T-helper 2 cell (primary cell): ENCODE results near the gene PHKG2.
A peak's percentile ranks its signal among the peaks of the same experiment; 100 is the strongest.
"Not testable (repeated sequence)": the region's sequence is repeated elsewhere in the genome, so short reads cannot be mapped to it uniquely, and the experiment has no call there.

Experiments used
- DNase-seq, 5 experiments: peaks; one replicate each; pipeline versions ENCODE4 v3.0.0 to v3.0.0-alpha.2; 2012 to 2022
- total RNA-seq, 2 donors: gene quantifications; one replicate each; lab custom pipeline; 2026; lab: John Stamatoyannopoulos, UW

PHKG2 gene
- 19.3 to 20.3 reads per million in 2 donors for total RNA-seq

DNA sequence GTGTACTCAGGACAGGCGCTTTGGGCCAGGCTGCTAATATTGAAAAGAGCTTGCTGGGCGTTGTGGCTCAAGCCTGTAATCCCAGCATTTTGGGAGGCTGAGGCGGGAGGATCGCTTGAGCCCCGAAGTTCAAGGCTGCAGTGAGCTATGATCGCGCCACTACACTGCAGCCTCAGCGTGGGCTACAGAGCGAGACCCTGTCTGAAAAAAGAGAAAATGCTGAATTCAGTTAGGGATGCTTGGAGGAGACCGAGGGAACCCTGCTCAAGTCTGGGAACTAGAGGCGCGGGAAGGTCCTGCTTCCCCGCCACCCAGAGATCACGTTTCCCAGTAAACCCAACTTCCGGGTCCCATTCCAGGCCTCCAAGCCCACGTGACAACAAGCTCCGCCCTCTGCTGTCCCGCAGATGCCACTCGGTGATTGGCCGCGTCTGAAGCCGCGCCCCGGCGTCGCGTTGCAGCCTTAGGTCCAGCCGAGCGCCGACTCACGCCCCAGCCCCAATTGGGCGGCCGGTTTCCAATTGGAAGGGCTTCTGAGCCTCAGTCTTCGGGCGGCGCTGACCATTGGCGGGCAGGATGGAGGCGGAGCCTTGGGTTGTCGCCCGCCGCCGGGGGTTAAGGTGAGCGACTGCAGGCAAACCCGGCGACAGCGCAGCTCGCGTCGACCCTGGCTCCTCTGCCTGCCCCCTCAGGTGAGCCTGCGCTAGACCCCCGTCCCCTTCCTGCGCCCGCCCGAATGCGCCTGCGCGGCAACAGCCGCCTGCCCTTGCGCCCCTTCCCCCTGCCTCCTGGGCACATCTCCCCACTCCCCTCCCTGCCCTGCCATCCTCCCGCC lies at the start of gene PHKG2:
TSS of gene PHKG2 (plus strand) at position 627 of the 835 bp plus-strand sequence. CDS start 396 bp downstream, outside the sequence.
- peak; percentile 89 to 99 (median 95) for DNase-seq

DNA sequence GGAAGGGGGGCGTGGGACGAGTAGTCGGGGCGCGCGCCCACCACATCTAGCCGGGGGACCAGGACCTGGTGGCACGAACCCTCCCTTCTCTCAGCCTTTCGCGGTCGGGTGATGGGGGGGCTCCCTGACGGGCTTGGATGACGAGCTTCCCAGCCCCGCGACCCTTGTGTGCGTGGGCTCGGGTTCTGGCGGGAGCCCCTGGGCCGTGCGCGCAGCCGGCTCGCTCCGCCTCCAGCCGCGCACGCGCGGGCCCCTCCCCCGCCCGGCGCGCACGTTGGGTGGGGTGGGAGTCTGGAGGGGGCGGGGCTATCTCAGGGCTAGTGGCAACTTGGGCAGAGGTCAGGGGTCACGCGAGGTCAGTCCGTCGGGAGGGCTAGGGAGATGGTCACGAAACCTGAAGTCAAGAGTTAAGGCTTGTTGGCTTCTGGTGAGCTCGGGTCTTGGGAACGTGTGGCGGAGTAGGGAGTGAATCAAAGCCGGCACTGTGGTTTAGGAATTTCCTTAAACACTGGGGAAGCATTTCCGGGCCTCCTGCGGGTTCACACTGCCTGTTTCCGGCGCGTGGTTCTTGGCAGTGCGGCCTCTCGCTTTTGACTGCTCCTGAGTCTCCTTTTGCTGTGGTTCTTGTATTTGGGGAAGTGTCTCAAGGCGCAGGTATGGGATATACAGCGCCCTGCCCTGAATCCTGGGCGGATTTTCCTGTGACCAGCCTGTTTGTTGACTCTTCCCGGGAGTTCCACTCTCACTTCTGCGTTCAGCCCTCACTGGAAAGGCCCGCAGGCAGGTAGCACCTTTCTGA lies 49.2 kb upstream of the PHKG2 start, which contains the start of gene SRCAP:
TSS of gene SRCAP (plus strand) at position 356 of the 799 bp plus-strand sequence. CDS start 1,654 bp downstream, outside the sequence.
- peak; percentile 45 to 88 (median 68) for DNase-seq

DNA sequence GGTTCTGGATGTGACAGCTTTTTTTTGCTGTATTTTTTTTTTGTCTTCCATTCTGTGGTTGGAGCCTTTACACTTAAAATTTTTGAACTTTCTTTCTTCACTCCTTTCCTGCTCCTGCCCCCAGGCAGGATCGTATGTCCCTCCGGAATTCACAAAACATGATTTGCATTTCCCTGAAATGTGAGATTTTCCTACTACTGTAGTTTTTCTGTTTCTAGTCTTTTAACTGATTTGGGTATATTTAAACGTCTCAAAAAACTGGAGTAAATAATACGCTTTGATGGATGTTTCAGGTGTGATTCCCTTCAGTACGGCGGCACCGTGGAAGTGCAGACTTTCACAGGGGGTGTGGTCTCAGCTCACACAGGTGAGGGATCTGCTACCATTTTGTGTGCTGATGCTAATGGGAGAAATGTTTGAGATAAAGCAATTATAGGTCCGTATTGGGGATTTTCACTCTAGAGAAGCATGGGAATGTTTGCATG lies 48.6 kb upstream of the PHKG2 start:
- DNase-seq = no peak

GRCh38 chr16:30700491-30700890 lies 47.7 kb upstream of the PHKG2 start:
- no peak for DNase-seq

DNA sequence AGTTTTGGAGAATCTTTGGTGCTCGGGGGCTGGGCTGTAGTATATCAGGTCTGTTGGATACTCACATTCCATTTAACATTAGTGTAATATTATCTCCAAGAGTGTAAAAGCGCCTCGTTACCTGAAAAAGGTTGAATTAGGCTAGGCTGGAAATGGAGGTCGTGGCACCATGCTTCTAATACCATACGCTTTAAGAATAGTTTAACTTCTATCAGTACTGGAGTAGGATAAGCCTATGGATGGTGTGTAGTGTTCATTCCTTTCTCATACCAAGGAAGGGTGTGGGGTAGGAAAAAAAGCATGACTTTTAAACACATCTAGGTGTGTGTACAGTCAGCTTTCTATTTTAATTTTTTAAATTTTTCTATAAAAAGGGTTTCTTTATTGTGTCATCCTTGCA lies 47.3 kb upstream of the PHKG2 start:
- no peak for DNase-seq

GRCh38 chr16:30703071-30703470 lies 45.2 kb upstream of the PHKG2 start:
- DNase-seq = not testable (repeated sequence)

DNA sequence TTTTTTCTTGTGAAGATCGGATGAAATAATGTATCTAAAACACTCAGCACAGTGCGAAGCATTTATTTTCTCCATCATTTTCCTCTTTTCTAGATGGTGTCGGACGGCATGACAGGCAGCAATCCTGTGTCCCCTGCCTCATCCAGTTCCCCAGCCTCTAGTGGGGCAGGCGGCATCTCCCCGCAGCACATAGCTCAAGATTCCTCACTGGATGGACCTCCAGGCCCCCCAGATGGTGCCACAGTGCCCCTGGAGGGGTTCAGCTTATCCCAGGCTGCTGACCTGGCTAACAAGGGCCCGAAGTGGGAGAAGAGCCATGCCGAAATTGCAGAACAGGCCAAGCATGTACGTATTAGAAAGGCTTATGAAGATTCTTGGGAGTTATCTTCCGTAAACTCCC lies 44.3 kb upstream of the PHKG2 start:
- DNase-seq = no peak

GRCh38 chr16:30706046-30706445 lies 42.2 kb upstream of the PHKG2 start:
- no peak for DNase-seq

DNA sequence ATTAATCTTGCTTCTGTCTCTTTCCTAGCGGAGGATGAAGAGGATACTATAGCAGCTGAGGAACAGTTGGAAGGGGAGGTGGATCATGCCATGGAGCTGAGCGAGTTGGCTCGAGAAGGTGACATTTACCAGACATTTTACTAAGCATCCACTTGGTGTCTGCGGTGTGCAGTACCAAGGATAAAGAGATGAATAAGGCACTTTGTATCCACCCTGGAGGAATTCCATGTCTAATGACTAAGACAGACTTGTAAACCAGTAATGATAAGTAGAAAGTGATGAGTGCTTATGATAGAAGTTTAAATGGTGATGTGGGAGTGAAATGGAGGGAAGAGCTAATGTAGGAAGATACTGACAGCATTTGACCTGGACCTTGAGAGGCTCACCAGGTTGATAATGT lies 37.3 kb upstream of the PHKG2 start:
- DNase-seq = no peak

DNA sequence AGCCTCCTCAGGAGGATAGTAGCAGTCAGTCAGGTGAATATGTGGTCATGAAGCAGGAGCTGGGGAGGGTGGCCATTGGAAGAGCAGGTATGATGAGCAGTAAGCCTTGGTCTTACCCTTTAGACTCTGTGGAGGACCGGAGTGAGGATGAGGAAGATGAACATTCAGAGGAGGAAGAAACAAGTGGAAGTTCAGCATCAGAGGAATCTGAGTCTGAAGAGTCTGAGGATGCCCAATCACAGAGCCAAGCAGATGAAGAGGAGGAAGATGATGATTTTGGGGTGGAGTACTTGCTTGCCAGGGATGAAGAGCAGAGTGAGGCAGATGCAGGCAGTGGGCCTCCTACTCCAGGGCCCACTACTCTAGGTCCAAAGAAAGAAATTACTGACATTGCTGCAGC lies 36.5 kb upstream of the PHKG2 start:
- no peak for DNase-seq

- DNase-seq = peak in 3 of 5 experiments; percentile 12 to 91 (median 62)
These were observed 32.3 kb upstream of the PHKG2 start for GRCh38 chr16:30715750-30716445.

DNA sequence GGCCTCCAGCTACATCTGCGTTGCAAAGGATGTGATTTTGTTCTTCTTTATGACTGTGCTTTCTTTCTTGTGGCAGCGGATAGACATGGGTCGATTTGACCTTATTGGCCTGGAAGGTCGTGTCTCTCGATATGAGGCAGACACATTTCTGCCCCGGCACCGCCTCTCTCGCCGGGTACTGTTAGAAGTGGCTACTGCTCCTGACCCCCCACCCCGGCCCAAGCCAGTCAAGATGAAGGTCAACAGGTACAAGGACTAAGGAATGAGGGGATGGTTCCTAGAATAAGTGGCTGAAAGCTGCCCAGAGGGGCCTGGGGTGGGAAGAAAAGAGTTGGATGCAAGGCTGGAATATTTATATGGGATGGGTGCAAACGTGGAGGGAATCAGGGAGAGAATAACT lies 28.1 kb upstream of the PHKG2 start:
- no peak for DNase-seq

DNA sequence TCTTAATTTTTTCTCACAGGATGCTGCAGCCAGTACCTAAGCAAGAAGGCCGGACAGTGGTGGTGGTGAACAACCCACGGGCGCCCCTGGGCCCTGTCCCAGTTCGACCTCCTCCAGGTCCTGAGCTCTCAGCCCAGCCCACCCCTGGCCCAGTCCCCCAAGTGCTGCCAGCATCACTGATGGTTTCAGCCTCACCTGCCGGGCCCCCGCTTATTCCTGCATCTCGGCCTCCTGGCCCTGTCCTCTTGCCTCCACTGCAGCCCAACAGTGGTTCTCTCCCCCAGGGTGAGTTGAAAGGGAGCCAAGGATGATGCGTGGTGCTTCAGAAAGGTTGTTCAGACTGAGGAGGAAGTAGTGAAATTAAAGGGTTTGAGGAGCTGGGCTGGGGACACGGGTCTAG lies 27.5 kb upstream of the PHKG2 start:
- no peak for DNase-seq

DNA sequence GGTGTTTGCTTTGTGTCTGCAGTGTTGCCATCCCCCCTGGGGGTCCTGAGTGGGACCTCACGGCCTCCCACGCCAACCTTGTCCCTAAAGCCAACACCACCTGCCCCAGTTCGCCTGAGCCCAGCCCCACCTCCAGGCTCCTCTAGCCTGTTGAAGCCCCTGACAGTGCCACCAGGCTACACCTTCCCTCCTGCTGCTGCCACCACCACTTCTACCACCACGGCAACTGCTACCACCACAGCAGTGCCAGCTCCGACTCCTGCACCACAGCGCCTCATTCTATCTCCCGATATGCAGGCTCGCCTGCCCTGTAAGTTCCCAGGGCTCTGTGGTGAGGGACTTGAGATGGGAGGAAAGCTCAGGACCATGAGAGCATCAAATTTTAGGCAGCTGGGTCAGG lies 27.1 kb upstream of the PHKG2 start:
- no peak for DNase-seq

- DNase-seq = no peak
These were observed 26.6 kb upstream of the PHKG2 start for GRCh38 chr16:30721606-30722005.

DNA sequence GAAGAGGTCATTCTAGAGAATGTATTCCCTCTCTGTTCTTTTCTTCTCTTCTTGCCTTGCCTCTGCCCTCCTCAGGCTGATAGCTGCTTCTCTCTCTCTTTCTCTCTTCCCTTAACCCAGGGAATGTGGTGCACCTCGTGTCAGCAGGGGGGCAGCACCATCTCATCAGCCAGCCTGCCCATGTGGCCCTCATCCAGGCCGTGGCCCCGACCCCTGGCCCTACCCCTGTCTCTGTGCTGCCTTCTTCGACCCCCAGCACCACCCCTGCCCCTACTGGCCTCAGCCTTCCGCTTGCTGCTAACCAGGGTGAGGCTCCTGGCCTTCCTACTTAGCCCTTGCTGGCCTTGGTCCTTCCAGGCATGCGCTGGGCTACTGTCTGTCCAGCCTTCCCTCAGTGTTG lies 25.8 kb upstream of the PHKG2 start:
- no peak for DNase-seq

DNA sequence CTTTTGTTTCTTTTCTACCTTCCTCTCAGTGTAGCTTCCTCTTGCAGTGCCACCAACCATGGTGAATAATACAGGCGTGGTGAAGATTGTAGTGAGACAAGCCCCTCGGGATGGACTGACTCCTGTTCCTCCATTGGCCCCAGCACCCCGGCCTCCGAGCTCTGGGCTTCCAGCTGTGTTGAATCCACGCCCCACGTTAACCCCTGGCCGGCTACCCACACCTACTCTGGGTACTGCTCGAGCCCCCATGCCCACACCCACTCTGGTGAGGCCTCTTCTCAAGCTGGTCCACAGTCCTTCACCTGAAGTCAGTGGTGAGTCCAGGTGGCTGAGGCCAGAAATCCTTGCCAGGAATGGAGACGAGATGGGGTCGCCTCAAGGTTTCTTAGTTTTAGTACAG lies 25.3 kb upstream of the PHKG2 start:
- DNase-seq = no peak

- no peak for DNase-seq
These were observed 24.4 kb upstream of the PHKG2 start for GRCh38 chr16:30723725-30724355.

GRCh38 chr16:30724641-30725417 lies 23.4 kb upstream of the PHKG2 start:
- DNase-seq = no peak

DNA sequence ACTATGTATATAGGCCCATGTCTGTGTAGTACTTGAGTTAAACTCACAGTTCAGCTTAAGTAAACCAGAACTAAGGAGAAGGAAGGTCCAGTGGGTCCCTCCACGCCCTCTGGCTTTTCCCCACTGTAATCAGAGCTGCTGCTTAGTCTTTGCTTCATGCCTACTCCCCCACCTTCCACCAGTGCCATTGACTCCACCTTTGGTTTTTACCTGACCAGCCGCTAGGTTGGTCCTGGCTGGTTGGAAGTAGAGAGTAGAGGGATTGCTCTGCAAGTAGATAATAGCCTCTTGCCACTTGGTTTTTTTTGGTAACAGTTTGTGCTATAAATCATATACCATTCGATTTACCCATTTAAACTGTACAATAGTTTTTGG lies 22.8 kb upstream of the PHKG2 start:
- DNase-seq = no peak

- no peak for DNase-seq
These were observed 19.9 kb upstream of the PHKG2 start for GRCh38 chr16:30728321-30728720.
